ENCODE data around the gene C3orf70. TPM values are rescaled to one million over a fixed set of nuclear protein-coding genes. Genes with fewer than 3 reads are reported as not detected.
"Not testable (repeated sequence)": the region's sequence is repeated elsewhere in the genome, so short reads cannot be mapped to it uniquely, and the experiment has no call there.

The C3orf70 gene
- total RNA-seq, 1 experiment from 2014 or later, result 0.06 TPM

DNA sequence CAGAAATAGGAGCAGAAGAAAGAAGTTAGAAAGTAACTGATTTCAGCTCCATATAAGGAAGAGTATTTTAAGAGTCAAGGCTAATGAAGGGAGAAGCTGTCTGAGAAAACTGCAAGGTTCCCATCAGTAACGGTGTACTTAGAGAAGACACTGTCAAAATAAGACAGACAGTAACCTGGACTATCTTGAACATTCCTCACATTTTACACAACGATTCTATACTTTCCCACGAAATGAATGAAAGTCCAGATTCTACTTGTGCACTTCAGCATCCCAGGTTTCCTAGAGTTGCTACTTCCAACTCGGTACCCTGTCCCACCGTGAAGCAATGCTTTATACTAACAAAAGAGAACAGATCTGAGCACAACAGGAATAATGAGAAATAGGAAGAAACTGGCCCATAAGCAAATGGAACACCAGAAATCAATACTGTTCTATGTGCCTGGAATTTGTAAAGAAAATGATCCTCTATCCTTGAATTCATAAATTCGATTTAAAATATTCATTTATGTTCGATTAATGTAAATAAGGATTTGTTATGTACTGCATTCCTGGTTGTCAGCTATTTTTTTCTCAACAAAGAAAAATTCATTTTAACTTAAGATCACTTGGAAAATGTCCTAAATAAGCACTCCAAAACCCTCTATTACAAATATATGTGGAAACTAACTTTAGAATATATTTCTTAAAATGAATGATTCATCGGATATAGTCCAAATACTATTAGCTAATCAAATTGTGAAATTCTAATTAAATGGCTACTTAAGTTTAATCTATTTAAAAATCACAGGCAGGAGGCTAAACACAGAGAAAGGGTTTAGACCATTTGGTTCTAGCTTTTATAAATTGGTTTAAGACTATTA, 1.5 kb downstream of the C3orf70 start:
- DNase-seq (ENCODE audit: low read depth), result no peak

DNA sequence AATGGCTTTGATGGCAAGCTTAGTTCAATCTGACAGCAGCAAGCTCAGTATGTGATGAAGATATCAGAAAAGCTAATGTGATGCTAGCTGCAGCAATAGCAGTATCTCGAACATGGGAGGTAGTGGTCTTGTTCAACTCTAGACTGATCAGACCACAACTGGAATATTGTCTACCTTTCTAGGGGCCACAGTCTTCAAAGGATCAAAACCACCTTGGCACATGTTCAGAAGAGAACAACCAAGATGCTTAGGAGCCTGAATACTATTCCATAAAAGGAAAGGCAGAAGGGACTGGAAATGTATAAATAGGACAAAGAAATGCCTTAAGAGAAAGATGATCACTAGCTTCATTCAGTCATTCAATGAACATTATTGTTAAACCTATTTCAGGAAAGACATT, 2.3 kb downstream of the C3orf70 start:
- DNase-seq (ENCODE audit: low read depth), result no peak

DNA sequence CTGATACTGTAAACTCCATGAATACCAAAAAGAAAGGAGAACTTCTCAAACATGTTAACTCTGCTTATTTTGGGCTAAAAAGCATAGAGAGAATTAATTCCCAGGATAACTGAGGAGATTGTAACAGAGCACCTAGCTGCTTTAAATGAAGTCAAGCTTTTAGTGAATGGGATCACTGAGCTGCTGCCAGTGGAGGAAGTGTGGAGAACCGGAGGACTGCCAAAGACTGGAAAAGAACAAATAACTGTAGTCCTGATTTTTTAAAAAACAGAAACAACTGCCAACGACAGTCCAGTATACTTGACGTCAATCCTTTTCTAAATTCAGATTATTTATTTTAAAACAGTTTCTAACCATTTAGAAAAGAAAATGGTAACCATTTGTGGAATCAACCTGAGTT, 3.3 kb downstream of the C3orf70 start:
- no peak for DNase-seq (ENCODE audit: low read depth)

DNA sequence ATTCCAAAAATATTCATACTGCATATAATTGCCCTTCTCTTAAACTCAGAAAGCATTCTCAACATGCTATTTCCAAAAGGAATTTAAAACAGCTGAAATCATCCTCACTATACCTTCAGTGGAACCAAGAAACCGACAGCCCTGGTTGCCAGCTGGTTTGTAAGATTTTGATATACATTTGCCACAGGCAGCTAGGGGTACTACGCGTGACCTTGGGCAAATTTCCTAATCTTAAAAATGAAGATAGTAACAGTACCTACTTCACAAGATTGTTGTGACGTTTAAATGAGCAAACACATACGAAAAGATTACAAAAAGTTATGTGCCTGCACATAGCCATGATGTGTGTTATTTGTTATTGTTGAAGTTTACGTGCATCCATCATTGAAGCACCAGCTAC, 7.3 kb downstream of the C3orf70 start:
- no peak for DNase-seq (ENCODE audit: low read depth)

DNA sequence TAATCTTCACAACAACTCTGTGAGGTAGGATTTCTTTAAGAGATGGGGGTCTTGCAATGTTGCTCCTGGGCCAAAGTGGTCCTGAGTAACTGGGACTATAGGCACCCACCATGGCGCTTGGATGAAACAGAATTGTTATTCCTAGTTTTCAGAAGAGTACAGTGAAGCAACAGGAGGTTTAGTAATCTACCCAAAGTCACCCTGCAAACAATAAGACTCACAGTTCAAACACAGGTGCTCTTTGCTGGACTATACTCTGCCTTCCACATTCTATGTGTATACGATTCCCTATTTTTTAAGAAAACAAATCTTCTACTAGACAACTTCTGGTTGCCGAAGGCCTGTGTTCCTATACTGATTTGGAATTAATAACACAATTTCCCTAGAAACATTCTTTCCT, 8.1 kb downstream of the C3orf70 start:
- DNase-seq (ENCODE audit: low read depth), result no peak

DNA sequence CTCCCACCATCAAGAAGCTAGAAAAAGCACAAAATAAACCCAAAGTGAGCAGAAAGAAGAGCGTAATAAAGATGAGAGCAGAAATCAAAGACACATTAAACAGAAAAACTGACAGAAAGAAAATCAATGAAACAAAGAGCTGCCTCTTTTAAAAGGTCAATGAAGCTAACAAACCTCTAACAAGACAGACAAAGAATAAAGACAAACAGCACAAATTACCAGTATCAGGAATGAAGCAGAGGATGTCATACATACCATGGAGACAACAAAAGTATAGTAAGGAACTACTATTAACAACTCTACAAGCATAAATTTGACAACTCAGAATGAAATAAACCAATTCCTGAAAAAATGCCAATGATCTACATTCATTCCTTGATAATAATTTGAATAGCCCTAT, 15.0 kb downstream of the C3orf70 start:
- DNase-seq (ENCODE audit: low read depth), result no peak

DNA sequence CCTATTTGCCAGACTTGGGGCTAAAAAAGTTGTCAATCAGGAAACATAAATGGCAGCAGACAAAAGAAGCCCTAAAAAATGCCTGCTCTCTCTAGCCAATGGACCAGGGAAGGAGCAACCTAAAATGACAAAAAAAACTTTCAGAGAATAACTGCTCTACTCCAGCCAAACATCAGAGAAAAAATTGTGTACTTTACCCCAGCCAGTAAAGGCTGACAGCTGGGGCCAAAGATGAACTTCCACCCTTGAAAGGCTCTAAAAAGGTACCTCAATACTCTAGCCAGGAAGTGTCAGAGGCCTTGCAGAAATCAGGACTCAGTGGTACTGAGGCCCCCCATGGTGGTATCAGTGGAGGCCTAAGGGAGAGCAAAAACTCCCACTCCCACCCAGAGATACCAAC, 18.4 kb downstream of the C3orf70 start:
- no peak for DNase-seq (ENCODE audit: low read depth)

DNA sequence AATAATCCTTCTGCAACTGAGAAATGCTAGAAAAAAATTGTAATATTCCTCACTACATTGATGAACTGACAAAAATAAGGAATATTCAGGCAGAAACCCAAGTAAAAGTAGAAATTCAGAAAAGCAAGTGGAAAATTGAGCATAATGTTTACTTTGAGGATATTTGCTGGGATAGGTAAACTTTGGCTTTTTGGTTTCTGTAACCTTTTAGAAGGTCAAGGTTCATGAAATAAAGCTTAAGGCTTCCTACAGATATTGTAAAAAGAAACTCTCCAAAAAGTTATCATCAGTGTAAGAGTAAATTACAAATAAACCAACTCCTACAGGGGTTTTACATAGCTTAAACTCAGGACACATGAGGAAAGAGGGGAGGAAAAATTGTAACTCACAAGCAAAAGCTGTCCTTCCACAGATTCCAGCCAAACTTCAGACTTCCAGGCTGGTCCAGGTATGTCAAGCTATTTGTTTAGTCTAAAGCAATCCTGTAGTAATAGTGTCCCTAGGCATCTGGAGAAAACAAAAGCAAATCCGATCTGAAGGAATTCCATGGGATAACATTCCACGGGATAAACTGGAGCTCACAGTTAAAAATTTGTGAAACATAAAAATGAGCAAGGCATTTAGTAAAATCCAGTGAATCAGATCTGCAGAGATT, 21.1 kb downstream of the C3orf70 start:
- DNase-seq (ENCODE audit: low read depth), result no peak

DNA sequence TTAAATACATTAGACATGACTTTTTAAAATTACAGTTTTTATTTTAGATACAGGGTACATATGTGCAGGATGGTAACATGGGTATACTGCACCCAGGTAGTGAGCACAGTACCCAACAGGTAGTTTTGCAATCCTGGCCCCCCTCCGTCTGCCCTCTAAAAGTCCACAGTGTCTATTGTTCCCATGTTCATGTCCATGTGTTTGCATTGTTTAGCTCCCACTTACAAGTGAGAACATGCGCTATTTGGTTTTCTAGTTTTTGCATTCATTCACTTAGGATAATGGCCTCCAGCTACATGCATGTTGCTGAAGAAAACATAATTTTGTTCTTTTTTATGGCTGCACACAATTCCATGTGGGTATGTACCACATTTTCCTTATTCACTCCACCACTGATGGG, 23.8 kb downstream of the C3orf70 start:
- no peak for DNase-seq (ENCODE audit: low read depth)

DNA sequence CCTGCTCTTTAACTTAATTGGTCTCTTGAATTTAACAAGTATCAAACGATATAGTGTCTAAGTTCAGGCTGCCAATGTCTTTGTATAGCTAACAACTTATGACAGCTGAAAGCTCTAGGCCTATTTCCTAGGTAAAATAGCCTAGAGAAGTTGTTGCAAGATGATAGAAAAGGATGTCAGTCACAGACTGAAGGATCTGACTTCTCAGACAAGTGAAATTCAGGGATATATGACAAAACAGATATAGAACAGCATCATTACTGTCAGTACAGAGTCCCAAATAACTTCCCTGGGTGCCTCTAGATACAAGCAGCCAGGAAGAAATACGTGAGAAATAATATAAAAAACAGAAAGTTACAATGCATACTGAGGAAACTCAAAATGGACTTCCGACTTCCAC, 26.7 kb downstream of the C3orf70 start:
- DNase-seq (ENCODE audit: low read depth), result no peak

DNA sequence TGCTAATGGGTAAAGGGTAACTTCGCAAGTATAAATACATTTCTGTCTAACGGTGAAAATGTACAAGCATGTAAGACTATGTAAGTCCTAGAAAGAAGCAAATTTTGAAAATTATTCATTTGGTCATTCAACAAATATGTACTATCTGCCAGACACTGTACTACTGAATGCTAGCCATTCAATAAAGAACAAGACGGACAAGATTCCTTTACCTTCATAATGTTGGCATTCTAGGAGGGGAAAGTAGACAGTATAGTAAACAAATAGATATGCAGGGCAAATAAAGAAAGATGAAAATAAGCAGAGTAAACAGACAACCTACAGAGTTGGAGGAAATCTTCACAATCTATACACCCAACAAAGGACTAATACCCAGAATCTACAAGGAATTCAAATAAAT, 32.7 kb downstream of the C3orf70 start:
- DNase-seq (ENCODE audit: low read depth), result no peak

DNA sequence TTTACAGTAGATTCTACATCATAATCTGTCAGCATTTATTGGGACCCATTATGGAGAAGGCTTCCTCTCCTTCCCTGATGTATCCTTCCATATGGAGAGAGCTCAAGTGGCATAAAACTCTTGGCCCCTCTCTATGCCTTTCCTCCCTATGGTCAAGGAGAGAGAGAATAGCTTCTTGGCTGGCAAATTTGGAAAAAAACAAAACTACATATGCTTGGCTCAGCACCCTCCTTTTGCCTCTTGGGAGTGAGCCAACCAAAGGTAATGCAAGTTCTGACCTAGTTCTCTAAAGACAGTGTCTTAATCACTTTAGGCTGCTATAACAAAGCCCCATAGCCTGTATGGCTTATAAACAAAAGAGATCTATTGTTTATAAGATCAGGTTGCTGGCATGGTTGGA, 37.5 kb downstream of the C3orf70 start:
- no peak for DNase-seq (ENCODE audit: low read depth)

DNA sequence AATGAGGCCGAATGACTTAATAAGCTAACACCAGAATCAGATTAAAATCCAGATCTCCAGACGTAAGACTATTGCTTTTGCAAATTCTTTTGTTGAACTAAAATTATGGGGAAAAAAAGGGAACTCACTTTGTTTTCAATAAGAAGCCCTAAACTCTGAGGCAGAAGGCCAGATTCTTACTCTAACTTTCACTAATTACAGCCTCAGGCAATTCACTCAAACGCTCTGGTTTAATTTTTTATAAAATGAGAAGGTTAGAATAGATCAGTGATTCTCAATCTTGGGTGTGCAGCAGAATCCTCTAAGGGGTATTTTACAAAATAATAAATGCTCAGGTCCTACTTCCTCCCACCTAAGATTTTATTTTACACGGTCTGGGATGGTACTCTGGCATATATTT, 38.1 kb downstream of the C3orf70 start:
- no peak for DNase-seq (ENCODE audit: low read depth)

DNA sequence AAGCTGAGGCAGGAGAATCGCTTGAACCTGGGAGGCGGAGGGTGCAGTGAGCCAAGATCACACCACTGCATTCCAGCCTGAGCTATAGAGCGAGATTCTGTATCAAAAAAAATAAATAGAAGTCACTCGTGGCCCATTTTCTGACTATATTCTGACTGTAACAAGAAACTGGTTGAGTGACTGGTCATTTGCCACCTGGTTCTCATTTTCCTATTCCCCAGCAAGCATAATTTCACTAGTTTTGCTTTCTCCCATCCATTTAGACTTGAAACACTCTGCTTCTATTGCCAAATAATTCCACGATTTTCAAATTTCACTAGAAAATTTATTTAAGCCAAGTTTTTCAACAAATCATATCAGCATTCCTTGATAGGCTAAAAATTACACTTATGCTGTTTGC, 40.7 kb downstream of the C3orf70 start:
- no peak for DNase-seq (ENCODE audit: low read depth)

DNA sequence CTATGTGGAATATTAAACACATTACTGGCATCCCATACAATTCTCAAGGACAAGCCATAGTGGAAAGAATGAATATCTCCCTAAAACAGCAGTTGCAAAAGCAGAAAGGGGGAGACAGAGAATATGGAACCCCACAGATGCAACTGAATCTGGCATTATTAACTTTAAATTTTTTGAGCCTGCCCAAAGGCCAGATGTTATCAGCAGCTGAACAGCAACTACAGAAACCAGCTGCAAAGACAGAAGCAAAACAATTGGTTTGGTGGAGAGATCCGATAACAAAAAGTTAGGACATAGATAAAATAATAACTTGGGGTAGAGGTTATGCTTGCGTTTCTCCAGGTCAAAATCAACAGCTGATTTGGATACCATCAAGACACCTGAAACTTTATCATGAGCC, 43.8 kb downstream of the C3orf70 start:
- DNase-seq (ENCODE audit: low read depth), result not testable (repeated sequence)

DNA sequence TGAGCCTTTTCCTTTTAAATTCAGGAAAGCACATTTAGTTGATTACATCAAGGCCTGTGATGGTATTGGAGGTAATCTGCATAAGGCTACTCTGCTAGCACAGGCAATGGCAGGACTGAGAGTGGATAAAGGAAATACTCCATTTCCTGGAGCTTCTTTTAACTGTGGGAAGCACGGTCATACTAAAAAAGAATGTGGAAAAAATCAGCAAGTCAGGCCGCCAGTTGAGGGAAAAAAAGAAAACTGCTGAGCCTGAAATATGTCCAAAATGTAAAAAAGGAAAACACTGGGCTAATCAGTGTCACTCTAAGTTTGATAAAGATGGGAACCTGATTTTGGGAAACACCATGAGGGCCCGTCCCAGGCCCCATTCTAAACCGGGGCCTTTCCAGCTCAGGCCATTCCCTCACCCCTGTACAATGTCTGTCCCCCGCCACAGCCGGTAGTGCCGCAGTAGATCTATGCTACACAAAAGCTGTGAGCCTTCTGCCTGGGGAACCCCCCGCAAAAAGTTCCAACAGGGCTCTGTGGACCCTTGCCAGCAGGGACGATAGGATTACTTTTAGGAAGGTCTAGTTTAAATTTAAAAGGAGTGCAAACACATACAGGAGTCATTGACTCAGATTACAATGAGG, 46.5 kb downstream of the C3orf70 start:
- not testable (repeated sequence) for DNase-seq (ENCODE audit: low read depth)

DNA sequence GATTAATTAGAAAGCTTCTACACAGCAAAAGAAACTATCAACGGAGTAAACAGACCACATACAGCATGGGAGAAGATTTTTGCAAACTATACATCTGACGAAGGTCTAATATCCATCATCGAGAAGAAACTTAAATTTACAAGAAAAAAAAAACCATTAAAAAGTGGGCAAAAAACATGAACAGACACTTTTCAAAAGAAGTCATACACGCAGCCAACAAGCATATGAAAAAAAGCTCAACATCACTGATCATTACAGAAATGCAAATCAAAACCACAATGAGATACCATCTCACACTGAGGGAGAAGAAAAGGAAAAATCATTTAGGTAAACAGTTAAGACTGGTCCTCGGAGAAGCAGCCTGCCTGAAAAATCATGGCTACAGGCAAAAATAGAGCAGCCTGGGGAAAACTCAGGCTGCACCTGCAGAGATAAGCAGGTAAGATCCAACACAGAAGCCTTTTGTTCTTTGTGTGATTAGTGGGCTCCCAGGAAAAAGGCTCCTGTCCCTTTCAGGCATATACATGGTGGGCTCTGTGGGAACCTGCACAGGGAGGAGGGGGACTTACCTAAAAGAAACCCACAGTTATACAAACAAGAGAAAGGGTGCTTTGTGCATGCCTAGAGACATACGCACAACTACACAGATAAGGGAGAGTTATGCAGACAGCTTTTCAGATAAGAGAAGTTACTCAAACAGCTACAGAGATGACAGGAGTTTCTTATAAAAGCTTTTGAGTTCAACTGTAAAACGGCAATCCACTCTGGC, 49.3 kb downstream of the C3orf70 start:
- DNase-seq (ENCODE audit: low read depth), result no peak

DNA sequence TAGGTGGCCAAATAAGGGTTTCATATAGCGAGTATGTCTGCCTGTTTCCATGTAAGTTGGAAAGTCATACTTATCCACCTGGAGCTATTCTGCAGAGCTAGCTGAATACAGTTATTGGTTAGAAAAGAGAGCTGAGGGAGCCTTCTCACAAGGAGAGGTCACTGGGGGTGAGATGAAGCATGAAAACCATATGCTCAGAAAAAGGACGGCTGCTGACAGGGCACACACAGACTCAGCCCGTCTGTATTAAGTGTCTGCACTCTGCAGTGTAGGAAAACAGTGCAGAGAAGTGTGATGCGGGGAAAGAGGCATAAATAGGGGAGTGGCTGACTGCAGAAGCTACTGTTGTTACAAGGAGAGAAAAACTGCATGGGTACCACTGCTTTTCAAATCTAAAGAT, 58.2 kb downstream of the C3orf70 start:
- DNase-seq (ENCODE audit: low read depth), result peak; percentile 9

DNA sequence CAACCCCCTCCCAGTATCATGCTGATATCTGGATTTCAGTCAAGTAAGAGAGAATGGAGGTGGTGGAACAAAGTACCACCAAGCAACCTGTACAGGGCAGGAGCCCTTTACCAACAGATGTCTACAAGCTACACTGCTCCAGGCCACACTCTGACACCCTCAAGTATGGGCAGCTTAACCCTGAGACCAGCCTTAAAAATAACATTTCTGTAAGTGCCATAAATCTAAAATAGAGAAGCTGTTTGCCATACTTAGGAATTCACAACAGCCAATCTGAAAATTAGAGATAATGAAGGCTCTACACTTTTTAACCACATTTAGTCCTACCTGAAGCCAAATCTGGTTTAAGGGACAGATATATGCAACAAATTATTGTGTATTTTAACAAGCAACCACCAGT, 59.7 kb downstream of the C3orf70 start:
- DNase-seq (ENCODE audit: low read depth), result no peak

DNA sequence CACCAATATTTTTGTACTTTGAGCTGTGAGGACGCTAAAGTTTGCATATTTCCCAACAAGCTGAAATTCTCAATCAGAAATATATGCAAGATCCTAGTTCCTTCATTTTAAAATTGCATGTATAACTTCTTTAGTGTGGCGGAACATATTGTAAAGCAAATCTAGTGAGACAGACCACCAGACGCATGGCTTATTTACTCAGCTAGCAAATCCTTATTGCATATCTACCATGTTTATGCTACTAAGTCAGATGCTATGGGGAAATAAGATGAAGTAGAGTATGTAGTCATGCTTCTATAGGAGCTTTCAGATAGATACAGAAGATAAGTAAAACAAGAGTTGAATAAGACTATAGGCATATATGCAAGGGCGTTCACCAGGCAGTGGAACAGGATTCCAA, 62.0 kb downstream of the C3orf70 start:
- DNase-seq (ENCODE audit: low read depth), result no peak

DNA sequence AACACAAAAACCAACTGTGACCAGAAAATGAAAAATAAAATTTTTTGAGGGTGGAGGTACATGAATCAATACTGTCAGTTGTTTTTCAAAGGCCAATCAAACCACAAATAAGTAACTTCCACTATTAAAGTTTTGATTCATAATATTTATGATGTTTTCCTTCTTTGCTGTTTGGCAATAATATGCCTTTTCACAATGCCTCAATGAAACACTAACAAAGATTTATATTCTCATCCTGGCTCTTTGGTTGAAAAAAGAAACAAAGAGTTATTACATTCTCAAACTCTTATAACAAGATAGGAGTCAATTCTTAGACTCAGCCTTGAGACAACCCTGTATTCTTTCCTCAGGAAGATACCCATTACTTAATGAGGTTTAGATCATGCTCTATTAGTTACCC, 63.1 kb downstream of the C3orf70 start:
- no peak for DNase-seq (ENCODE audit: low read depth)

DNA sequence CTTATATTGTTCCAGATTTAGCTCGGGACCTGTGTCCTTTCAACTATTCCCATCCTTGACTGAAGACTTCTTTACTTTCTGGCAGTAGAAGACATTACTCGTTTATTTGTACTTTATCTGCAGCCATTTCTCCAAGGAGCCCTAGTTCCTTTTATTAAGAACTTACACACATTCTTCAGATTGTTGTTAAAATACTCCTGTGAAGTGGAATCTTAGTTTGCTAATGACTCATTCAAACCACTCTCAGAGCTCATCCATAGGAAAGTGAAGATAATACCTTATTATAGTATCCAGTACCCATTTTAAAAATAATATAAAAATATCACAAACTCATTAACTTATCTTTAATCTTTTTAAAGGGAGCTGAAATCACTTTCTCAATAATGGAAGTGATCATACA, 63.5 kb downstream of the C3orf70 start:
- peak; percentile 8 for DNase-seq (ENCODE audit: low read depth)
